GM23338 (cell line): ENCODE data around the gene PDE1C. TPM values are rescaled to one million over a fixed set of nuclear protein-coding genes. Genes with fewer than 3 reads are reported as not detected.

ENCODE experiments used
- ATAC-seq: fragments of 200-7000 bp; cut with Tn5 transposase; 3 replicates; pipeline ENCODE4 v1.9.1; 2020
- DNase-seq: peaks from one replicate; pipeline ENCODE4 v3.0.0-alpha.2; 2015; ENCODE audit warnings: low spot score
- H2AFZ ChIP-seq: fragments of 200-600 bp; sonication (generic); 2 replicates; pipeline ENCODE4 v1.8.0; 2016; ENCODE audit warnings: antibody characterized with exemption, mild to moderate bottlenecking, moderate library complexity
- H3F3A ChIP-seq: fragments of 200-600 bp; sonication (generic); replicated peaks from 2 replicates; pipeline ENCODE4 v1.8.0; 2017; ENCODE audit warnings: antibody characterized with exemption, mixed run types, low read depth
- H3K27ac ChIP-seq: fragments of 200-600 bp; sonication (generic); 2 replicates; pipeline ENCODE4 v1.6.1; 2016; ENCODE audit warnings: low read depth
- H3K27me3 ChIP-seq: fragments of 200-600 bp; sonication (generic); 2 replicates; pipeline ENCODE4 v1.8.0; 2016; ENCODE audit warnings: mild to moderate bottlenecking, mixed run types, moderate library complexity; ENCODE audit not compliant: insufficient read depth
- H3K36me3 ChIP-seq: fragments of 200-600 bp; sonication (generic); 2 replicates; pipeline ENCODE4 v1.8.0; 2016; ENCODE audit warnings: mild to moderate bottlenecking; ENCODE audit not compliant: insufficient read depth
- H3K4me1 ChIP-seq: fragments of 200-600 bp; sonication (generic); 2 replicates; pipeline ENCODE4 v1.8.0; 2016; ENCODE audit warnings: mild to moderate bottlenecking, moderate library complexity; ENCODE audit not compliant: insufficient read depth
- H3K4me2 ChIP-seq: fragments of 200-600 bp; sonication (generic); 2 replicates; pipeline ENCODE4 v1.7.1; 2017; ENCODE audit warnings: mixed run types
- H3K4me3 ChIP-seq: fragments of 200-600 bp; sonication (generic); 2 replicates; pipeline ENCODE4 v1.6.1; 2016; ENCODE audit warnings: mixed run types
- H3K79me2 ChIP-seq: fragments of 200-600 bp; sonication (generic); replicated peaks from 2 replicates; pipeline ENCODE4 v1.8.0; 2017; ENCODE audit warnings: mild to moderate bottlenecking; ENCODE audit not compliant: insufficient read depth
- H3K9me2 ChIP-seq: fragments of 200-600 bp; sonication (generic); 2 replicates; pipeline ENCODE4 v1.8.0; 2017; ENCODE audit not compliant: insufficient read depth
- H4K20me1 ChIP-seq: fragments of 200-600 bp; sonication (generic); replicated peaks from 2 replicates; pipeline ENCODE4 v1.8.0; 2017; ENCODE audit warnings: mild to moderate bottlenecking; ENCODE audit not compliant: insufficient read depth
- H3K27ac Mint-ChIP-seq: 2 replicates; pipeline ENCODE4 v1.8.0; 2020; ENCODE audit warnings: inconsistent platforms, mild to moderate bottlenecking, moderate library complexity, mixed read lengths
- H3K27me3 Mint-ChIP-seq: 3 replicates; pipeline ENCODE4 v1.8.0; 2022; ENCODE audit warnings: low read depth, mild to moderate bottlenecking, moderate library complexity, mixed read lengths, inconsistent platforms; ENCODE audit not compliant: insufficient read depth, poor library complexity
- H3K36me3 Mint-ChIP-seq: 3 replicates; pipeline ENCODE4 v1.8.0; 2021; ENCODE audit warnings: low read depth, mild to moderate bottlenecking, inconsistent platforms, moderate library complexity, mixed read lengths
- H3K4me1 Mint-ChIP-seq: 3 replicates; pipeline ENCODE4 v1.8.0; 2020; ENCODE audit warnings: mild to moderate bottlenecking, inconsistent platforms, mixed read lengths
- H3K4me3 Mint-ChIP-seq: 3 replicates; pipeline ENCODE4 v1.8.0; 2021; ENCODE audit warnings: moderate library complexity, mild to moderate bottlenecking, inconsistent platforms, mixed read lengths
- H3K9me3 Mint-ChIP-seq: 3 replicates; pipeline ENCODE4 v1.8.0; 2020; ENCODE audit warnings: moderate library complexity, mild to moderate bottlenecking, inconsistent platforms, mixed read lengths
- NANOG ChIP-seq: IDR thresholded peaks from 2 replicates; pipeline ENCODE4 v1.6.1; 2016; ENCODE audit warnings: antibody characterized with exemption, borderline replicate concordance
- STAT1 ChIP-seq: IDR thresholded peaks from one replicate; pipeline ENCODE4 v1.6.1; 2016; ENCODE audit warnings: antibody characterized with exemption; ENCODE audit not compliant: unreplicated experiment
- polyA plus RNA-seq: library from polyadenylated mRNA; unstranded; fragments of >200 nt; fragmentation: Nextera tagmentation; extraction: Ambion mirVana; gene quantifications from 2 replicates; pipeline ENCODE4 v1.2.1, GENCODE V29; 2016
- total RNA-seq: library from RNA; depleted of rRNA; stranded (reverse); fragments of >200 nt; shearing (Covaris generic); gene quantifications from 2 replicates; pipeline ENCODE4 v1.2.3, GENCODE V29; 2014
- TF ChIP-seq, protein P1 (sequence below): IDR thresholded peaks from 2 replicates; pipeline ENCODE4 v1.6.1; 2016; ENCODE audit warnings: antibody characterized with exemption
- TF ChIP-seq, protein P2 (sequence below): fragments of 250-450 bp; sonication (Bioruptor Pico); IDR thresholded peaks from 2 replicates; pipeline ENCODE4 v1.5.0; 2020; ENCODE audit warnings: mild to moderate bottlenecking, moderate library complexity

Gene PDE1C
- total and polyA plus RNA-seq, 2 experiments from 2014 or later, result 0.28 TPM; not detected in 1

DNA sequence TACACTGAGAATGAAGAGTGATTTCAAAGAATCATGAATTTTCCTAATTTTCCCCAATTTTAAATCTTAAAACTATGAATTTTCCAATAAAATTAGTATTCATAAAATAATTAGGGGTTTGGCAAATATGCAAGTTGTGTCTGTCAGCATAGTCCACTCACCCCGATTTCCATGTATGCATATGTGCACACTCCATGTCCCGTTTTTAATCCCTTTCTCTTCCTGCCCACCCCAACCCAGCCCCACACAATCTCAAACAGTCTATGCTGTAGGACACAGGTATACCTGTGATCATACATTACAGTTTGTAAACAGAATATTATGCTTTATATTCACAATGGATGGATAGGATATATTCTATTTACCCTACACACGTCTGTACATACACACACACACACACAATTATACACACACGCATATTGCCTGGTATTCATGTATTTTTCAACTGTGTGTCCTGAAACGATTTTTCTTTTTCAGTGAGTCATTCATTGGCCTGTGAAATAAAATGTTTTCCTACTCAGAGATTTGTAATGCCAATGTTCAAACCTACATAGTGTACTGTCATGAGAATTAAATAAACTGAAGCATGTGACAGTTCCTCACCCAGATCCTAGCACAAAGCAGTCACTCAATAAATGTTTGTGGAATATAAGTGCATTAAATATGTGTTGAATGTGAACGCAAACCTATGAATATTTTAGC is 144.3 kb downstream of the PDE1C start:
- no peak overlapping the region for H3K4me2 ChIP-seq
- no peaks in the 10 kb centered on the region for H3K9me2 ChIP-seq
- H2AFZ ChIP-seq, result no peak overlapping the region; the same call in 1 of the 2 replicates
- H3K27ac ChIP-seq, result no peak overlapping the region
- Mint-ChIP-seq H3K36me3 (no peaks in the 10 kb centered on the region), H3K4me1 (no peaks in the 10 kb centered on the region), H3K27me3 (peaks cover 1% of the 10 kb centered on the region), H3K27ac (no peak overlapping the region), H3K9me3 (no peaks in the 10 kb centered on the region), H3K4me3 (no peak overlapping the region)
- no peak for ATAC-seq
- DNase-seq, result no peak
- TF ChIP-seq STAT1, result no peak
- H4K20me1 ChIP-seq, result no peaks in the 10 kb centered on the region
- no peak overlapping the region for H3K4me3 ChIP-seq
- H3K4me1 ChIP-seq, result no peaks in the 10 kb centered on the region
- H3F3A ChIP-seq, result no peaks in the 10 kb centered on the region
- no peaks in the 10 kb centered on the region for H3K36me3 ChIP-seq
- no peaks in the 10 kb centered on the region for H3K27me3 ChIP-seq
- no peaks in the 10 kb centered on the region for H3K79me2 ChIP-seq

DNA sequence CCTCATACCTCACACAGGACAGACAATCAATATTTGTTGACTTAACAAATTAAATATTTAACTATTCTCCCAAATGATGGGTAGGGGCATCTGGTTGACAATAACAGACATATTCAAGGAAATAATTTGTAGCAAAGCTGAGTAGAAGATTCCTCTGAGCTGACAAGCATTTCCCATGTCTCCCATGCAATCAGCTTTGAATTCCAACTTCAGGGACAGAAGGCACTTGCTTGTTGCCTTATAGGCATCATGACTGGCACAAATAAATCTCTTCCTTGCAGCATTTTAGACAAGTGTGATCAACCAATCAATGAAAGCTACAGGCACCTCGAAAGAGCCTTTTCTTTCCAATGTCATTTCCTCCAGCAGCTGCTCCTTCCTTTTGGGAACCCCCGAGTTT is 146.0 kb downstream of the PDE1C start:
- H3K4me1 ChIP-seq, result no peaks in the 10 kb centered on the region
- no peaks in the 10 kb centered on the region for H3F3A ChIP-seq
- H3K4me3 Mint-ChIP-seq, result no peak overlapping the region
- no peaks in the 10 kb centered on the region for H3K36me3 ChIP-seq
- no peaks in the 10 kb centered on the region for H3K4me1 Mint-ChIP-seq
- H3K4me3 ChIP-seq, result no peak overlapping the region
- no peaks in the 10 kb centered on the region for H3K9me3 Mint-ChIP-seq
- H3K36me3 Mint-ChIP-seq, result no peaks in the 10 kb centered on the region
- no peak overlapping the region for H3K4me2 ChIP-seq
- H3K79me2 ChIP-seq, result no peaks in the 10 kb centered on the region
- H2AFZ ChIP-seq, result no peak overlapping the region
- TF ChIP-seq NANOG, result no peak
- TF ChIP-seq, protein P1, sequence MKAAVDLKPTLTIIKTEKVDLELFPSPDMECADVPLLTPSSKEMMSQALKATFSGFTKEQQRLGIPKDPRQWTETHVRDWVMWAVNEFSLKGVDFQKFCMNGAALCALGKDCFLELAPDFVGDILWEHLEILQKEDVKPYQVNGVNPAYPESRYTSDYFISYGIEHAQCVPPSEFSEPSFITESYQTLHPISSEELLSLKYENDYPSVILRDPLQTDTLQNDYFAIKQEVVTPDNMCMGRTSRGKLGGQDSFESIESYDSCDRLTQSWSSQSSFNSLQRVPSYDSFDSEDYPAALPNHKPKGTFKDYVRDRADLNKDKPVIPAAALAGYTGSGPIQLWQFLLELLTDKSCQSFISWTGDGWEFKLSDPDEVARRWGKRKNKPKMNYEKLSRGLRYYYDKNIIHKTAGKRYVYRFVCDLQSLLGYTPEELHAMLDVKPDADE, result no peak
- TF ChIP-seq, protein P2, sequence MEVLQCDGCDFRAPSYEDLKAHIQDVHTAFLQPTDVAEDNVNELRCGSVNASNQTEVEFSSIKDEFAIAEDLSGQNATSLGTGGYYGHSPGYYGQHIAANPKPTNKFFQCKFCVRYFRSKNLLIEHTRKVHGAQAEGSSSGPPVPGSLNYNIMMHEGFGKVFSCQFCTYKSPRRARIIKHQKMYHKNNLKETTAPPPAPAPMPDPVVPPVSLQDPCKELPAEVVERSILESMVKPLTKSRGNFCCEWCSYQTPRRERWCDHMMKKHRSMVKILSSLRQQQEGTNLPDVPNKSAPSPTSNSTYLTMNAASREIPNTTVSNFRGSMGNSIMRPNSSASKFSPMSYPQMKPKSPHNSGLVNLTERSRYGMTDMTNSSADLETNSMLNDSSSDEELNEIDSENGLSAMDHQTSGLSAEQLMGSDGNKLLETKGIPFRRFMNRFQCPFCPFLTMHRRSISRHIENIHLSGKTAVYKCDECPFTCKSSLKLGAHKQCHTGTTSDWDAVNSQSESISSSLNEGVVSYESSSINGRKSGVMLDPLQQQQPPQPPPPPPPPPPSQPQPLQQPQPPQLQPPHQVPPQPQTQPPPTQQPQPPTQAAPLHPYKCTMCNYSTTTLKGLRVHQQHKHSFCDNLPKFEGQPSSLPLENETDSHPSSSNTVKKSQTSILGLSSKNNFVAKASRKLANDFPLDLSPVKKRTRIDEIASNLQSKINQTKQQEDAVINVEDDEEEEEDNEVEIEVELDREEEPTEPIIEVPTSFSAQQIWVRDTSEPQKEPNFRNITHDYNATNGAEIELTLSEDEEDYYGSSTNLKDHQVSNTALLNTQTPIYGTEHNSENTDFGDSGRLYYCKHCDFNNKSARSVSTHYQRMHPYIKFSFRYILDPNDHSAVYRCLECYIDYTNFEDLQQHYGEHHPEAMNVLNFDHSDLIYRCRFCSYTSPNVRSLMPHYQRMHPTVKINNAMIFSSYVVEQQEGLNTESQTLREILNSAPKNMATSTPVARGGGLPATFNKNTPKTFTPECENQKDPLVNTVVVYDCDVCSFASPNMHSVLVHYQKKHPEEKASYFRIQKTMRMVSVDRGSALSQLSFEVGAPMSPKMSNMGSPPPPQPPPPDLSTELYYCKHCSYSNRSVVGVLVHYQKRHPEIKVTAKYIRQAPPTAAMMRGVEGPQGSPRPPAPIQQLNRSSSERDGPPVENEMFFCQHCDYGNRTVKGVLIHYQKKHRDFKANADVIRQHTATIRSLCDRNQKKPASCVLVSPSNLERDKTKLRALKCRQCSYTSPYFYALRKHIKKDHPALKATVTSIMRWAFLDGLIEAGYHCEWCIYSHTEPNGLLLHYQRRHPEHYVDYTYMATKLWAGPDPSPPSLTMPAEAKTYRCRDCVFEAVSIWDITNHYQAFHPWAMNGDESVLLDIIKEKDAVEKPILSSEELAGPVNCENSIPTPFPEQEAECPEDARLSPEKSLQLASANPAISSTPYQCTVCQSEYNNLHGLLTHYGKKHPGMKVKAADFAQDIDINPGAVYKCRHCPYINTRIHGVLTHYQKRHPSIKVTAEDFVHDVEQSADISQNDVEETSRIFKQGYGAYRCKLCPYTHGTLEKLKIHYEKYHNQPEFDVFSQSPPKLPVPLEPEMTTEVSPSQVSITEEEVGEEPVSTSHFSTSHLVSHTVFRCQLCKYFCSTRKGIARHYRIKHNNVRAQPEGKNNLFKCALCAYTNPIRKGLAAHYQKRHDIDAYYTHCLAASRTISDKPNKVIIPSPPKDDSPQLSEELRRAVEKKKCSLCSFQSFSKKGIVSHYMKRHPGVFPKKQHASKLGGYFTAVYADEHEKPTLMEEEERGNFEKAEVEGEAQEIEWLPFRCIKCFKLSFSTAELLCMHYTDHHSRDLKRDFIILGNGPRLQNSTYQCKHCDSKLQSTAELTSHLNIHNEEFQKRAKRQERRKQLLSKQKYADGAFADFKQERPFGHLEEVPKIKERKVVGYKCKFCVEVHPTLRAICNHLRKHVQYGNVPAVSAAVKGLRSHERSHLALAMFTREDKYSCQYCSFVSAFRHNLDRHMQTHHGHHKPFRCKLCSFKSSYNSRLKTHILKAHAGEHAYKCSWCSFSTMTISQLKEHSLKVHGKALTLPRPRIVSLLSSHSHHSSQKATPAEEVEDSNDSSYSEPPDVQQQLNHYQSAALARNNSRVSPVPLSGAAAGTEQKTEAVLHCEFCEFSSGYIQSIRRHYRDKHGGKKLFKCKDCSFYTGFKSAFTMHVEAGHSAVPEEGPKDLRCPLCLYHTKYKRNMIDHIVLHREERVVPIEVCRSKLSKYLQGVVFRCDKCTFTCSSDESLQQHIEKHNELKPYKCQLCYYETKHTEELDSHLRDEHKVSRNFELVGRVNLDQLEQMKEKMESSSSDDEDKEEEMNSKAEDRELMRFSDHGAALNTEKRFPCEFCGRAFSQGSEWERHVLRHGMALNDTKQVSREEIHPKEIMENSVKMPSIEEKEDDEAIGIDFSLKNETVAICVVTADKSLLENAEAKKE (CRISPR knock-in tag), result no peak
- no peak overlapping the region for H3K27ac Mint-ChIP-seq
- no peak overlapping the region for H3K27ac ChIP-seq
- ATAC-seq (no peak), DNase-seq (no peak)
- H3K27me3 ChIP-seq, result no peaks in the 10 kb centered on the region
- no peaks in the 10 kb centered on the region for H4K20me1 ChIP-seq
- peaks cover 1% of the 10 kb centered on the region for H3K27me3 Mint-ChIP-seq
- H3K9me2 ChIP-seq, result no peaks in the 10 kb centered on the region
